Activated naive CD4-positive, alpha-beta T cell treated with Interleukin-2 at 50 U/mL for 16 hours (primary cell): Measurements from ENCODE around the gene CDCA5.
"Not testable (repeated sequence)": the region's sequence is repeated elsewhere in the genome, so short reads cannot be mapped to it uniquely, and the experiment has no call there.

ENCODE experiments used
- DNase-seq: peaks from one replicate; pipeline ENCODE4 v3.0.0-alpha.2; 2020

The CDCA5 gene

GRCh38 chr11:65118891-65119669, 35.2 kb upstream of the CDCA5 start:
- not testable (repeated sequence) for DNase-seq

- no peak for DNase-seq
Measured at GRCh38 chr11:65118097-65118837, 34.4 kb upstream of the CDCA5 start.

- peak; percentile 100 for DNase-seq
Measured at GRCh38 chr11:65117206-65118096, 33.6 kb upstream of the CDCA5 start, which contains the start of gene ZNHIT2. TSS of gene ZNHIT2 (minus strand) at chr11:65117701. CDS start at chr11:65117653, 48 bp downstream.

GRCh38 chr11:65116370-65117205, 32.7 kb upstream of the CDCA5 start:
- DNase-seq = peak; percentile 72

- no peak for DNase-seq
Measured at GRCh38 chr11:65115361-65116082, 31.7 kb upstream of the CDCA5 start.

- DNase-seq = no peak
Measured at GRCh38 chr11:65114538-65115171, 30.8 kb upstream of the CDCA5 start.

- no peak for DNase-seq
Measured at GRCh38 chr11:65113839-65114238, 30.0 kb upstream of the CDCA5 start.

GRCh38 chr11:65113361-65113756, 29.5 kb upstream of the CDCA5 start:
- no peak for DNase-seq

- DNase-seq = peak; percentile 77
Measured at GRCh38 chr11:65112546-65113360, 28.9 kb upstream of the CDCA5 start.

- peak; percentile 94 for DNase-seq
Measured at GRCh38 chr11:65111744-65112545, 28.1 kb upstream of the CDCA5 start, which contains the start of gene TM7SF2. TSS of gene TM7SF2 (plus strand) at chr11:65111872. CDS start at chr11:65112016, 144 bp downstream.

GRCh38 chr11:65111159-65111743, 27.4 kb upstream of the CDCA5 start:
- no peak for DNase-seq

GRCh38 chr11:65110354-65110861, 26.6 kb upstream of the CDCA5 start:
- peak; percentile 97 for DNase-seq

GRCh38 chr11:65109231-65110198, 25.7 kb upstream of the CDCA5 start:
- DNase-seq = no peak

- DNase-seq = no peak
Measured at GRCh38 chr11:65108469-65109123, 24.8 kb upstream of the CDCA5 start.

GRCh38 chr11:65107751-65108468, 24.1 kb upstream of the CDCA5 start:
- DNase-seq = no peak

- no peak for DNase-seq
Measured at GRCh38 chr11:65107078-65107477, 23.2 kb upstream of the CDCA5 start.
